Measurements from ENCODE around the gene GLIPR2. TPM values are rescaled to one million over a fixed set of nuclear protein-coding genes. Genes with fewer than 3 reads are reported as not detected.

Gene GLIPR2
- total and polyA plus RNA-seq, 9 donors = 8.3 to 34.6 (median 16.0) TPM

GRCh38 chr9:36118706-36119105 lies 17.8 kb upstream of the GLIPR2 start:
- Histone ChIP-seq H3K36me3 (no peaks in the 10 kb centered on the region), H3K9me3 (no peaks in the 10 kb centered on the region), H3K27me3 (no peaks in the 10 kb centered on the region), H3K27ac (no peak overlapping the region), H3K4me3 (no peak overlapping the region), H3K4me1 (ENCODE audit: insufficient read depth) (no peaks in the 10 kb centered on the region)
- 86 to 90% (median 88%) methylated on average over 15 of the region's 15 CpGs for WGBS, 3 donors
- TF ChIP-seq POLR2A (IDR thresholded peaks at IDR 0.05) (no peak), EP300 (IDR thresholded peaks at IDR 0.05) (no peak)
- TF ChIP-seq, protein P1, sequence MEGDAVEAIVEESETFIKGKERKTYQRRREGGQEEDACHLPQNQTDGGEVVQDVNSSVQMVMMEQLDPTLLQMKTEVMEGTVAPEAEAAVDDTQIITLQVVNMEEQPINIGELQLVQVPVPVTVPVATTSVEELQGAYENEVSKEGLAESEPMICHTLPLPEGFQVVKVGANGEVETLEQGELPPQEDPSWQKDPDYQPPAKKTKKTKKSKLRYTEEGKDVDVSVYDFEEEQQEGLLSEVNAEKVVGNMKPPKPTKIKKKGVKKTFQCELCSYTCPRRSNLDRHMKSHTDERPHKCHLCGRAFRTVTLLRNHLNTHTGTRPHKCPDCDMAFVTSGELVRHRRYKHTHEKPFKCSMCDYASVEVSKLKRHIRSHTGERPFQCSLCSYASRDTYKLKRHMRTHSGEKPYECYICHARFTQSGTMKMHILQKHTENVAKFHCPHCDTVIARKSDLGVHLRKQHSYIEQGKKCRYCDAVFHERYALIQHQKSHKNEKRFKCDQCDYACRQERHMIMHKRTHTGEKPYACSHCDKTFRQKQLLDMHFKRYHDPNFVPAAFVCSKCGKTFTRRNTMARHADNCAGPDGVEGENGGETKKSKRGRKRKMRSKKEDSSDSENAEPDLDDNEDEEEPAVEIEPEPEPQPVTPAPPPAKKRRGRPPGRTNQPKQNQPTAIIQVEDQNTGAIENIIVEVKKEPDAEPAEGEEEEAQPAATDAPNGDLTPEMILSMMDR (IDR thresholded peaks at IDR 0.05) = no peak
- intact Hi-C loops (cut with DNase I) = no loop called here
- DNase-seq = no peak

DNA sequence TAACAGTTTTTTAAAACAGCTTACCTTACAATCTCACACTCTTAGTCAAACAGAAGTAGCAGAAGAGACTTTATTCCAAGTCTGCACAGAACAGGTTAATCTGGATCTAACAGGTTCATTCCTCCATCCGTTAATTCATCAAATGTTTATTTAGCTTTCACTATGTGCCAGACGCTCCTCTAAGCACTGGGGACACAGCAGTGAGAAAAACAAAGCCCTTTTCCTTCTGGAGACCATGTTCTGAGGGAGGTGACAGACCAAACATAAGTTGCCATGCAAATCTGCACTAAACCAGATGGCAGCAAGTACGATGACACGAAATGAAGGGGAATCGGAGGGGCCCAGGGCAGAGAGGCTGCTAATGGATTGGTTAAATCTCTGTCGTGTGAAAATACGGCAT lies 17.1 kb upstream of the GLIPR2 start:
- DNase-seq = no peak
- H3K4me3 ChIP-seq = no peak overlapping the region
- intact Hi-C loops (cut with DNase I) = no loop called here
- no peaks in the 10 kb centered on the region for H3K27me3 ChIP-seq
- no peaks in the 10 kb centered on the region for H3K36me3 ChIP-seq
- TF ChIP-seq POLR2A (IDR thresholded peaks at IDR 0.05) (no peak), EP300 (IDR thresholded peaks at IDR 0.05) (no peak)
- TF ChIP-seq, protein P1 (IDR thresholded peaks at IDR 0.05) = no peak
- WGBS, 3 donors = 85 to 89% (median 87%) methylated on average over 7 of the region's 7 CpGs
- H3K4me1 ChIP-seq (ENCODE audit: insufficient read depth) = no peaks in the 10 kb centered on the region
- no peaks in the 10 kb centered on the region for H3K9me3 ChIP-seq
- no peak overlapping the region for H3K27ac ChIP-seq

DNA sequence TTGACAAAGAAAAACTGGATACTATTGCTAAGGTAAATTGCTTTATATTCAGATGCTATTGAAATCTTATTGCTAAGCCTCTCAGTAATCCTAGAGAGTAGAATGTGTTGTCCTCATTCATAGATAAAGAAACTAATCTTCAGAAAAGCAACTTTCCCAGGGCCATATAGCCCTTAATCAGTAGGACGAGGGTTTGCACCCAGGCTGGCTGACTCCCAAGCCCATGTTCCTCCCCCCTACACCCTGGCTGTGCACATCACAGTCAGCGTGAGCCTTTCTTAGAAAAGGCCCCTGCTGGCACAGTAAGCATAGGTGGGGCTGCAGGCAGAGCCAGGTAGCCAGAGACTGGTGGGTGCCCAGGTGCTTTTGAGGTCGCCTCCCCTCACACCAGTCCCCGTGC lies 15.8 kb upstream of the GLIPR2 start:
- no peak for DNase-seq
- TF ChIP-seq POLR2A (IDR thresholded peaks at IDR 0.05) = no peak
- TF ChIP-seq, protein P1 (IDR thresholded peaks at IDR 0.05) = no peak
- no peak for TF ChIP-seq EP300 (IDR thresholded peaks at IDR 0.05)
- no peaks in the 10 kb centered on the region for H3K9me3 ChIP-seq
- no peaks in the 10 kb centered on the region for H3K4me1 ChIP-seq (ENCODE audit: insufficient read depth)
- 78 to 83% (median 79%) methylated on average over 4 of the region's 4 CpGs for whole genome bisulfite sequencing, 3 donors
- H3K27me3 ChIP-seq = no peaks in the 10 kb centered on the region
- H3K4me3 ChIP-seq = no peak overlapping the region
- intact Hi-C loops (cut with DNase I) = loop anchor here in 1 of 4 donors (10.0 kb wide), 1 partner anchor 54 kb away; no protein-coding TSS in a partner anchor
- H3K27ac ChIP-seq = no peak overlapping the region
- no peaks in the 10 kb centered on the region for H3K36me3 ChIP-seq

DNA sequence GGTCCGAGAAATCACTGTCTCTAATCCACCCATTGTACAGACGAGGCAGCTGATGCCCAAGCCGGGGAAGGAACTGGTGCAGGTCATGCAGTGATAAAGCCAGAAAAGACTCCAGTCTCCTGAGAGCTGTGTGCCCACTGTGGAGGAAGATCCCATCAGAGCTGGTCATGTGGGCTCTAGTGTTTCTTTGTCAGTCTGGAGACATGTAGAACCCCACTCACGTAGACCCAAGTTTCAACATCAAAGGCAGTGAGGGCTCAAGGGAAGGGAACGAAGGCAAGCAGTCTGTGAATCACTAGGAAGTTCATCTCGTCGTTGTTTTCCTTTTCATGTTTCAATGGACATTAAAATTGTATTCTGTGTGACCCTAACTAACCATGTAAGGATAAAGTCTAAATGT lies 14.6 kb upstream of the GLIPR2 start:
- TF ChIP-seq POLR2A (IDR thresholded peaks at IDR 0.05) (no peak), EP300 (IDR thresholded peaks at IDR 0.05) (no peak)
- TF ChIP-seq, protein P1 (IDR thresholded peaks at IDR 0.05) = no peak
- WGBS, 3 donors = 88 to 91% (median 91%) methylated on average over 7 of the region's 7 CpGs
- H3K36me3 ChIP-seq = no peaks in the 10 kb centered on the region

More for the DNA sequence above, 14.6 kb upstream of the GLIPR2 start:
- Histone ChIP-seq H3K27me3 (no peaks in the 10 kb centered on the region), H3K9me3 (no peaks in the 10 kb centered on the region), H3K4me3 (no peak overlapping the region), H3K4me1 (ENCODE audit: insufficient read depth) (no peaks in the 10 kb centered on the region), H3K27ac (no peak overlapping the region)
- DNase-seq = no peak
- intact Hi-C loops (cut with DNase I) = loop anchor here in 1 of 4 donors (10.0 kb wide), 1 partner anchor 53 kb away; no protein-coding TSS in a partner anchor

Measured in ovary (tissue), 9 donors.